Measurements from ENCODE around the gene KLHL29. TPM values are rescaled to one million over a fixed set of nuclear protein-coding genes. Genes with fewer than 3 reads are reported as not detected.

Gene KLHL29
- total RNA-seq, 1 experiment from 2014 or later, result 16.7 TPM

DNA sequence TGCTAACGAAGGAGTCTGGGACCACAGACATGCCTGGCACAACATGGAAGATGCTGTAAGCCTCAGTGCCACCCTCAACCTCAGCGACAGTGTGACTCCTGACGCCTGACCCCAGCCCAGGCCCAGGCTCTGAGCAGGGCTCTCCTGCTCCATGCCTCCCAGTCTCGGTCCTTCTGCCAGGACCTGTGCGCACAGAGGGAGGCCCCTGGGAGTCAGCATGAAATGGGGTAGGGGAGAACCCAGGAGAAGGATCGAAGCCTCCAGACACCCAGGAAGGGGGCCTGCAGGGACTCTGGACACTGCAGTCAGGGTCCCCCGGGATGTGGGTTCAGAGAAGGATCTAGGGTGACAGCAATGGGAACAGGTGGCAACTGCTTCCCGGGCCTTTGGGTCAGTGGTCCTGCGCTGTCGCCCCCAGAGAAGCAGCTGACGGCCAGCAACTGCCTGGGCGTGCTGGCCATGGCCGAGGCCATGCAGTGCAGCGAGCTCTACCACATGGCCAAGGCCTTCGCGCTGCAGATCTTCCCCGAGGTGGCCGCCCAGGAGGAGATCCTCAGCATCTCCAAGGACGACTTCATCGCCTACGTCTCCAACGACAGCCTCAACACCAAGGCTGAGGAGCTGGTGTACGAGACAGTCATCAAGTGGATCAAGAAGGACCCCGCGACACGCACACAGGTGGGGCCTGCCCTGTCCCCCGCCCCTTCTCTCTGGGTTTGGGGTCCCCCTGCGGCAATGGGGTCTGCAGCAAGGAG, 308.0 kb downstream of the KLHL29 start:
- no peak overlapping the region for H3K9ac ChIP-seq (ENCODE audit: low read length)
- H3K79me2 ChIP-seq (ENCODE audit: insufficient read depth, low read length), result no peaks in the 10 kb centered on the region
- no peaks in the 10 kb centered on the region for H4K20me1 ChIP-seq (ENCODE audit: insufficient read depth)
- no peak for ATAC-seq
- H3K4me1 ChIP-seq (ENCODE audit: control insufficient read depth in 1 of 2, insufficient read depth in 2 of 2, low read length in 2 of 2), result no peaks in the 10 kb centered on the region
- intact Hi-C loops (cut with micrococcal nuclease), result no loop called here
- no peak overlapping the region for H2AFZ ChIP-seq (ENCODE audit: low read depth, low read length, poor library complexity, severe bottlenecking)
- no peaks in the 10 kb centered on the region for H3K36me3 ChIP-seq (ENCODE audit: control insufficient read depth in 1 of 2, insufficient read depth in 2 of 2, low read length in 2 of 2)
- H3K9me2 ChIP-seq (ENCODE audit: insufficient read depth), result no peaks in the 10 kb centered on the region
- no TSS peak for BruUV-seq (replicated peaks)
- no peak overlapping the region for H3K27ac ChIP-seq (ENCODE audit: low read depth, low read length)
- ChIA-PET POLR2A (no interaction called here), CTCF (no interaction called here), RAD21 (ENCODE audit: low non-redundant PET in 1 of 2, low total read pairs in 2 of 2, uncharacterized antibody in 2 of 2, unreplicated experiment in 2 of 2) (no interaction called here)
- H3K4me2 ChIP-seq (ENCODE audit: low read length), result no peak overlapping the region
- no peak for DNase-seq (ENCODE audit: low read depth, low spot score)
- H3K4me3 ChIP-seq (replicated peaks in 1 of 2; ENCODE audit: low read depth in 1 of 2, low read length in 2 of 2), result no peak overlapping the region
- no peak for TF ChIP-seq ZNF274 (IDR thresholded peaks at IDR 0.05; ENCODE audit: low read depth, low read length)
- TF ChIP-seq SRF (IDR thresholded peaks at IDR 0.05; ENCODE audit: low read depth), result no peak
- no peak for TF ChIP-seq EZH2phosphoT487 (IDR thresholded peaks at IDR 0.05; ENCODE audit: borderline replicate concordance)
- TF ChIP-seq RAD21 (IDR thresholded peaks at IDR 0.05; ENCODE audit: low read depth), result no peak
- no peak for TF ChIP-seq SP1 (IDR thresholded peaks at IDR 0.05; ENCODE audit: low read depth)
- TF ChIP-seq, protein P1, sequence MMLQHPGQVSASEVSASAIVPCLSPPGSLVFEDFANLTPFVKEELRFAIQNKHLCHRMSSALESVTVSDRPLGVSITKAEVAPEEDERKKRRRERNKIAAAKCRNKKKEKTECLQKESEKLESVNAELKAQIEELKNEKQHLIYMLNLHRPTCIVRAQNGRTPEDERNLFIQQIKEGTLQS (IDR thresholded peaks at IDR 0.05), result no peak
- TF ChIP-seq FOSL1 (IDR thresholded peaks at IDR 0.05; ENCODE audit: low read depth), result no peak
- no peak for TF ChIP-seq TCF7L2 (IDR thresholded peaks at IDR 0.05; ENCODE audit: borderline replicate concordance, extremely low read depth, insufficient read depth, insufficient read length)
- no peak for TF ChIP-seq ZFX (IDR thresholded peaks at IDR 0.05)
- no peak for TF ChIP-seq EZH2 (IDR thresholded peaks at IDR 0.05)
- no peaks in the 10 kb centered on the region for H3K27me3 ChIP-seq (ENCODE audit: insufficient read depth, low read length)
- H3K9me3 ChIP-seq (ENCODE audit: control insufficient read depth in 1 of 2, insufficient read depth in 1 of 2, low read depth in 1 of 2, low read length in 2 of 2), result no peaks in the 10 kb centered on the region

DNA sequence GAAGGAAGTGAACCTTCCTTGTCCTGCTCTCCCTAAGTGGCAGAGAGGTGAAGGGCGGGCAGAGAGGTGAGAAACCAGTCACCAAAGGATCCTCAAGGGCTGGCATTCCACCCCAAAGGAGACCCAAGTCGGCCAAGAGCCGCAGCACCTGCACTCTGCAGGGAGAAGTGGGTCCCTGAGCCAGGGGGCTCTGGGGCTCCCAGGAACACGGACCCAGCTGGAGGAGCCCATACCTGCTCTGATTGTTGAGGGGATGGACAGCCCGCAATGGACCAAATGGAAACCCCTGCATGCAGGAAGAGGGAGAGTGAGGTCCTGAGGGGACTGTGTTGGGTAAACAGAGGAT, 308.6 kb downstream of the KLHL29 start:
- Histone ChIP-seq H3K9me2 (ENCODE audit: insufficient read depth) (no peaks in the 10 kb centered on the region), H3K27ac (ENCODE audit: low read depth, low read length) (no peak overlapping the region), H3K36me3 (ENCODE audit: control insufficient read depth in 1 of 2, insufficient read depth in 2 of 2, low read length in 2 of 2) (no peaks in the 10 kb centered on the region), H3K79me2 (ENCODE audit: insufficient read depth, low read length) (no peaks in the 10 kb centered on the region), H3K27me3 (ENCODE audit: insufficient read depth, low read length) (no peaks in the 10 kb centered on the region), H3K9ac (ENCODE audit: low read length) (no peak overlapping the region), H3K9me3 (ENCODE audit: control insufficient read depth in 1 of 2, insufficient read depth in 1 of 2, low read depth in 1 of 2, low read length in 2 of 2) (no peaks in the 10 kb centered on the region), H3K4me2 (ENCODE audit: low read length) (no peak overlapping the region), H3K4me3 (replicated peaks in 1 of 2; ENCODE audit: low read depth in 1 of 2, low read length in 2 of 2) (no peak overlapping the region), H3K4me1 (ENCODE audit: control insufficient read depth in 1 of 2, insufficient read depth in 2 of 2, low read length in 2 of 2) (no peaks in the 10 kb centered on the region), H4K20me1 (ENCODE audit: insufficient read depth) (no peaks in the 10 kb centered on the region), H2AFZ (ENCODE audit: low read depth, low read length, poor library complexity, severe bottlenecking) (no peak overlapping the region)
- RAD21 ChIA-PET (ENCODE audit: low non-redundant PET in 1 of 2, low total read pairs in 2 of 2, uncharacterized antibody in 2 of 2, unreplicated experiment in 2 of 2), result no interaction called here
- POLR2A ChIA-PET, result no interaction called here
- intact Hi-C loops (cut with micrococcal nuclease), result no loop called here
- CTCF ChIA-PET, result no interaction called here
- TF ChIP-seq, protein P2, sequence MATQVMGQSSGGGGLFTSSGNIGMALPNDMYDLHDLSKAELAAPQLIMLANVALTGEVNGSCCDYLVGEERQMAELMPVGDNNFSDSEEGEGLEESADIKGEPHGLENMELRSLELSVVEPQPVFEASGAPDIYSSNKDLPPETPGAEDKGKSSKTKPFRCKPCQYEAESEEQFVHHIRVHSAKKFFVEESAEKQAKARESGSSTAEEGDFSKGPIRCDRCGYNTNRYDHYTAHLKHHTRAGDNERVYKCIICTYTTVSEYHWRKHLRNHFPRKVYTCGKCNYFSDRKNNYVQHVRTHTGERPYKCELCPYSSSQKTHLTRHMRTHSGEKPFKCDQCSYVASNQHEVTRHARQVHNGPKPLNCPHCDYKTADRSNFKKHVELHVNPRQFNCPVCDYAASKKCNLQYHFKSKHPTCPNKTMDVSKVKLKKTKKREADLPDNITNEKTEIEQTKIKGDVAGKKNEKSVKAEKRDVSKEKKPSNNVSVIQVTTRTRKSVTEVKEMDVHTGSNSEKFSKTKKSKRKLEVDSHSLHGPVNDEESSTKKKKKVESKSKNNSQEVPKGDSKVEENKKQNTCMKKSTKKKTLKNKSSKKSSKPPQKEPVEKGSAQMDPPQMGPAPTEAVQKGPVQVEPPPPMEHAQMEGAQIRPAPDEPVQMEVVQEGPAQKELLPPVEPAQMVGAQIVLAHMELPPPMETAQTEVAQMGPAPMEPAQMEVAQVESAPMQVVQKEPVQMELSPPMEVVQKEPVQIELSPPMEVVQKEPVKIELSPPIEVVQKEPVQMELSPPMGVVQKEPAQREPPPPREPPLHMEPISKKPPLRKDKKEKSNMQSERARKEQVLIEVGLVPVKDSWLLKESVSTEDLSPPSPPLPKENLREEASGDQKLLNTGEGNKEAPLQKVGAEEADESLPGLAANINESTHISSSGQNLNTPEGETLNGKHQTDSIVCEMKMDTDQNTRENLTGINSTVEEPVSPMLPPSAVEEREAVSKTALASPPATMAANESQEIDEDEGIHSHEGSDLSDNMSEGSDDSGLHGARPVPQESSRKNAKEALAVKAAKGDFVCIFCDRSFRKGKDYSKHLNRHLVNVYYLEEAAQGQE (IDR thresholded peaks at IDR 0.05; ENCODE audit: low read depth), result no peak
- TF ChIP-seq EZH2 (IDR thresholded peaks at IDR 0.05) (no peak), SRF (IDR thresholded peaks at IDR 0.05; ENCODE audit: low read depth) (no peak), POLR2A (IDR thresholded peaks at IDR 0.05; ENCODE audit: borderline replicate concordance, extremely low read depth, insufficient read depth, insufficient read length) (no peak), EGR1 (IDR thresholded peaks at IDR 0.05; ENCODE audit: low read depth) (no peak), ZNF274 (IDR thresholded peaks at IDR 0.05; ENCODE audit: low read depth, low read length) (no peak)
- TF ChIP-seq, protein P3, sequence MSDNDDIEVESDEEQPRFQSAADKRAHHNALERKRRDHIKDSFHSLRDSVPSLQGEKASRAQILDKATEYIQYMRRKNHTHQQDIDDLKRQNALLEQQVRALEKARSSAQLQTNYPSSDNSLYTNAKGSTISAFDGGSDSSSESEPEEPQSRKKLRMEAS (IDR thresholded peaks at IDR 0.05), result no peak
- BruUV-seq (replicated peaks), result no TSS peak
- DNase-seq (ENCODE audit: low read depth, low spot score) (no peak), ATAC-seq (no peak)
